ENCODE results near the gene C18orf54. TPM values are rescaled to one million over a fixed set of nuclear protein-coding genes. Genes with fewer than 3 reads are reported as not detected.

C18orf54 gene
- total and polyA plus RNA-seq, 9 of the 15 experiments (the other 6 are each of a cell fraction or from before 2014, with no cell fraction given): 3.0 to 8.7 (median 4.3) TPM

DNA sequence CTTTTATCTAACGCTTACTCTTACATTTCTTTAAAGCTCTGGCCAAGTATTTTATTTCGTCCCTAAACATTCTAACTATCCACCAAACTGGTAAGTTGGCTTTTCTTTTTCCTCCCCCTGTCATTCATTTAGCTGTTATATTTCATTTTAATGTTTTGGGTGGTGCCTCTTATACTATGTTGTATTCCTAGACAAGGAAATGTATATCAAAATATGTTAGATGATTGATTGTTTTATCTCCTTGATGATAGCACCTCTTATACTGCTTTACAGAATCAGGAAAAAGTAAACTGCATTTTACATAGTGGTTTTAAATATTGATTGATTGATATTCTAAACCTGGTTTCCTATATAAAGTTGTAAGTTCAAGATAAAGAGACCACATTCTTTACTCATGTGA, 23.9 kb downstream of the C18orf54 start:
- FAIRE-seq (no peak), ATAC-seq (no peak), DNase-seq (ENCODE audit: extremely low read depth in 1 of 4, low spot score in 3 of 4) (no peak)
- H3K4me3 ChIP-seq: no peak overlapping the region
- CTCF ChIA-PET (ENCODE audit: low intra/inter-chr PET ratio): no interaction called here
- 86% methylated on average over 2 of the region's 2 CpGs for WGBS (ENCODE audit: insufficient coverage, low coverage, missing lambda C conversion rate)
- in situ Hi-C loops (cut with MboI): no loop called here
- no peaks in the 10 kb centered on the region for H4K20me1 ChIP-seq (replicated peaks; ENCODE audit: control insufficient read depth, insufficient read depth, low read length)
- H3K27me3 ChIP-seq (ENCODE audit: control insufficient read depth in 2 of 2, insufficient read depth in 2 of 2, low read length in 2 of 2): no peaks in the 10 kb centered on the region
- H3K4me1 ChIP-seq (replicated peaks in 1 of 2; ENCODE audit: control insufficient read depth in 2 of 2, insufficient read depth in 2 of 2, low read length in 2 of 2): no peaks in the 10 kb centered on the region
- H3K36me3 ChIP-seq (ENCODE audit: control insufficient read depth, insufficient read depth, low read length): 0 out of 3 replicates have a peak, but pooled peaks cover 5% of the 10 kb centered on the region
- H2AFZ ChIP-seq (ENCODE audit: low read depth, low read length): no peak overlapping the region
- no peaks in the 10 kb centered on the region for H3K9me3 ChIP-seq (replicated peaks; ENCODE audit: control insufficient read depth, insufficient read depth, low read depth, low read length)
- no peak for TF ChIP-seq ZFP1 (CRISPR knock-in tag; IDR thresholded peaks at IDR 0.05)
- H3K27ac ChIP-seq (ENCODE audit: extremely low read depth, low read depth, low read length): no peak overlapping the region
- no peaks in the 10 kb centered on the region for H3K9me1 ChIP-seq (ENCODE audit: control insufficient read depth, insufficient read depth, low read length)
- POLR2A ChIA-PET: no interaction called here
- no peak overlapping the region for H3K9ac ChIP-seq (ENCODE audit: insufficient read depth in 1 of 2, low read depth in 2 of 2, low read length in 2 of 2)
- BruUV-seq (replicated peaks): no TSS peak
- intact Hi-C loops (cut with micrococcal nuclease): no loop called here
- no peaks in the 10 kb centered on the region for H3K79me2 ChIP-seq (ENCODE audit: control insufficient read depth, insufficient read depth, low read length)
- H3K4me2 ChIP-seq (ENCODE audit: insufficient read depth, low read length): no peak overlapping the region

DNA sequence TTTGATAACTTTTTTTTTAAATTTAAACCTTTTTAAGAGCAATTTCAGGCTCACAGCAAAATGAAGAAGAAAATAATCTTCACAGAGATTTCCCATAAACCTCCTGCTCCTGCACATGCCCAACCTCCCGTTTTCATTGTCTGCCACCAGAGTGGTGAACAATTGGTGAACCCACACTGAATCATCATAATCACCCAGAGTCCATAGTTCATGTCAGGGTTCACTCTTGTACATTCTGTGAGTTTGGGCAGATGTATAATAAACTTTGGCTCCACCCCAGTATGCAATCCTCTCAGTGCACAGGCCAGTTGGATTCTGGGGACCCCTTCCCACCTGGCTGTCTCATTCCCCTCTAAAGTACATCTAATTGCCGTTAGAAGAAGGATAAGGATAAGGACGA, 24.4 kb downstream of the C18orf54 start:
- POLR2A ChIA-PET: interaction anchor here (1.6 kb wide), 1 partner anchor 10 kb away, joined by 4 read pairs; no protein-coding TSS in a partner anchor
- in situ Hi-C loops (cut with MboI): no loop called here
- TF ChIP-seq SIN3B (IDR thresholded peaks at IDR 0.05; ENCODE audit: low read depth): no peak
- TF ChIP-seq SAP30 (IDR thresholded peaks at IDR 0.05; ENCODE audit: borderline replicate concordance, insufficient read depth, low read depth, low read length, poor library complexity, severe bottlenecking): no peak
- TF ChIP-seq, protein P1, sequence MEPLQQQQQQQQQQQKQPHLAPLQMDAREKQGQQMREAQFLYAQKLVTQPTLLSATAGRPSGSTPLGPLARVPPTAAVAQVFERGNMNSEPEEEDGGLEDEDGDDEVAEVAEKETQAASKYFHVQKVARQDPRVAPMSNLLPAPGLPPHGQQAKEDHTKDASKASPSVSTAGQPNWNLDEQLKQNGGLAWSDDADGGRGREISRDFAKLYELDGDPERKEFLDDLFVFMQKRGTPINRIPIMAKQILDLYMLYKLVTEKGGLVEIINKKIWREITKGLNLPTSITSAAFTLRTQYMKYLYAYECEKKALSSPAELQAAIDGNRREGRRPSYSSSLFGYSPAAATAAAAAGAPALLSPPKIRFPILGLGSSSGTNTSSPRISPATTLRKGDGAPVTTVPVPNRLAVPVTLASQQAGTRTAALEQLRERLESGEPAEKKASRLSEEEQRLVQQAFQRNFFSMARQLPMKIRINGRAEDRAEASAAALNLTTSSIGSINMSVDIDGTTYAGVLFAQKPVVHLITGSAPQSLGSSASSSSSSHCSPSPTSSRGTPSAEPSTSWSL (CRISPR knock-in tag; IDR thresholded peaks at IDR 0.05; ENCODE audit: borderline replicate concordance): no peak
- TF ChIP-seq ESRRA (IDR thresholded peaks at IDR 0.05; ENCODE audit: borderline replicate concordance, low read depth): no peak
- TF ChIP-seq, protein P2, sequence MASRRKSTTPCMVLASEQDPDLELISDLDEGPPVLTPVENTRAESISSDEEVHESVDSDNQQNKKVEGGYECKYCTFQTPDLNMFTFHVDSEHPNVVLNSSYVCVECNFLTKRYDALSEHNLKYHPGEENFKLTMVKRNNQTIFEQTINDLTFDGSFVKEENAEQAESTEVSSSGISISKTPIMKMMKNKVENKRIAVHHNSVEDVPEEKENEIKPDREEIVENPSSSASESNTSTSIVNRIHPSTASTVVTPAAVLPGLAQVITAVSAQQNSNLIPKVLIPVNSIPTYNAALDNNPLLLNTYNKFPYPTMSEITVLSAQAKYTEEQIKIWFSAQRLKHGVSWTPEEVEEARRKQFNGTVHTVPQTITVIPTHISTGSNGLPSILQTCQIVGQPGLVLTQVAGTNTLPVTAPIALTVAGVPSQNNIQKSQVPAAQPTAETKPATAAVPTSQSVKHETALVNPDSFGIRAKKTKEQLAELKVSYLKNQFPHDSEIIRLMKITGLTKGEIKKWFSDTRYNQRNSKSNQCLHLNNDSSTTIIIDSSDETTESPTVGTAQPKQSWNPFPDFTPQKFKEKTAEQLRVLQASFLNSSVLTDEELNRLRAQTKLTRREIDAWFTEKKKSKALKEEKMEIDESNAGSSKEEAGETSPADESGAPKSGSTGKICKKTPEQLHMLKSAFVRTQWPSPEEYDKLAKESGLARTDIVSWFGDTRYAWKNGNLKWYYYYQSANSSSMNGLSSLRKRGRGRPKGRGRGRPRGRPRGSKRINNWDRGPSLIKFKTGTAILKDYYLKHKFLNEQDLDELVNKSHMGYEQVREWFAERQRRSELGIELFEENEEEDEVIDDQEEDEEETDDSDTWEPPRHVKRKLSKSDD (conservative IDR thresholded peaks at IDR 0.05; ENCODE audit: low read length): no peak
- no peak for TF ChIP-seq FOXA1 (IDR thresholded peaks at IDR 0.05; ENCODE audit: borderline replicate concordance)
- TF ChIP-seq ELF4 (CRISPR knock-in tag; IDR thresholded peaks at IDR 0.05): no peak
- no peak for TF ChIP-seq NFE2L1 (tag; IDR thresholded peaks at IDR 0.05; ENCODE audit: borderline replicate concordance, low read depth)
- TF ChIP-seq L3MBTL2 (IDR thresholded peaks at IDR 0.05): no peak
- TF ChIP-seq KLF10 (CRISPR knock-in tag; IDR thresholded peaks at IDR 0.05): no peak

More for the DNA sequence above, 24.4 kb downstream of the C18orf54 start:
- CTCF ChIA-PET (ENCODE audit: low intra/inter-chr PET ratio): no interaction called here
- Histone ChIP-seq H3K4me3 (no peak overlapping the region), H3K4me2 (ENCODE audit: insufficient read depth, low read length) (no peak overlapping the region), H3K36me3 (ENCODE audit: control insufficient read depth, insufficient read depth, low read length) (0 out of 3 replicates have a peak, but pooled peaks cover 5% of the 10 kb centered on the region), H3K4me1 (replicated peaks in 1 of 2; ENCODE audit: control insufficient read depth in 2 of 2, insufficient read depth in 2 of 2, low read length in 2 of 2) (no peaks in the 10 kb centered on the region), H3K27me3 (ENCODE audit: control insufficient read depth in 2 of 2, insufficient read depth in 2 of 2, low read length in 2 of 2) (no peaks in the 10 kb centered on the region), H3K9me1 (ENCODE audit: control insufficient read depth, insufficient read depth, low read length) (no peaks in the 10 kb centered on the region), H3K27ac (ENCODE audit: extremely low read depth, low read depth, low read length) (no peak overlapping the region), H2AFZ (ENCODE audit: low read depth, low read length) (no peak overlapping the region), H4K20me1 (replicated peaks; ENCODE audit: control insufficient read depth, insufficient read depth, low read length) (no peaks in the 10 kb centered on the region), H3K9me3 (replicated peaks; ENCODE audit: control insufficient read depth, insufficient read depth, low read depth, low read length) (no peaks in the 10 kb centered on the region), H3K9ac (ENCODE audit: insufficient read depth in 1 of 2, low read depth in 2 of 2, low read length in 2 of 2) (no peak overlapping the region), H3K79me2 (ENCODE audit: control insufficient read depth, insufficient read depth, low read length) (no peaks in the 10 kb centered on the region)
- DNase-seq (ENCODE audit: extremely low read depth in 1 of 4, low spot score in 3 of 4) (no peak), ATAC-seq (no peak), FAIRE-seq (no peak)
- WGBS (ENCODE audit: insufficient coverage, low coverage, missing lambda C conversion rate): 76% methylated on average over 3 of the region's 3 CpGs
- intact Hi-C loops (cut with micrococcal nuclease): no loop called here
- no TSS peak for BruUV-seq (replicated peaks)

Measured in K562 (cell line).